ENCODE results near the gene RPRD1B. TPM values are rescaled to one million over a fixed set of nuclear protein-coding genes. Genes with fewer than 3 reads are reported as not detected.

The RPRD1B gene, protein sequence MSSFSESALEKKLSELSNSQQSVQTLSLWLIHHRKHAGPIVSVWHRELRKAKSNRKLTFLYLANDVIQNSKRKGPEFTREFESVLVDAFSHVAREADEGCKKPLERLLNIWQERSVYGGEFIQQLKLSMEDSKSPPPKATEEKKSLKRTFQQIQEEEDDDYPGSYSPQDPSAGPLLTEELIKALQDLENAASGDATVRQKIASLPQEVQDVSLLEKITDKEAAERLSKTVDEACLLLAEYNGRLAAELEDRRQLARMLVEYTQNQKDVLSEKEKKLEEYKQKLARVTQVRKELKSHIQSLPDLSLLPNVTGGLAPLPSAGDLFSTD
- total RNA-seq, result 10 to 100 TPM; 15.2 to 25.9 (median 23.6) TPM

DNA sequence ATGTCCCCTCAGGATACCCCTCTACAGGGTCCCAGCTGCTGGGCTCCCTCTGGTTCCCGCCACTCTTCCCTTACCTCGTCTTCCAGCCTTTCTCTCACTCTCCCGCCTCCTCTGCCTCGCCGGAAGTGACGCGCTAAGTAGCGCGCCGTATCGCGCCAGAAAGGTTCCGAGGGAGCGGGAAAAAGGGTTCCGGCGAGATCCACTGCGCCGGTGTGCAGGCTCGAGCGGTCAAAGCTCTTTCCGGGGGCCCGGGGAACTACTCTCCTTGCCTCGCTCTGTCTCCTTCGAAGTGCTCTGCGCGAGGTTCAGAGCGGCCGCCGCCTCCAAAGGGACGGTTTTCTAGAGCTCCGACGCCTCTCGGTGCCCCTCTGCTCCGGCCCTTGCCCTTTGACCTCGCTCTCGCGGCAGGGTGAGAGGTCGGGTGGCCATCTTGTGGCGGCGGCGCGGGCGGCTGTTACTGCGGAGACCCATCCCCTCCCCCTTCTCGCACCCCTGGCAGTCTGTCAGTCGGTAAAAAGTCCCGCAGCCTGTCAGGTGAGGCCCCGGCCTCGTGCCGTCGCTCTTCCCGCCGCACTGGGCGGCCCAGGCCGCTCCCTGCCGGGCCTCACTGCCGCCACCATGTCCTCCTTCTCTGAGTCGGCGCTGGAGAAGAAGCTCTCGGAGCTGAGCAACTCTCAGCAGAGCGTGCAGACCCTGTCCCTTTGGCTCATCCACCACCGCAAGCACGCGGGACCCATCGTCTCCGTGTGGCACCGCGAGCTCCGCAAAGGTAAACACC lies at the start of gene RPRD1B, which contains the start of gene TTI1:
Gene RPRD1B, plus strand, starts transcription at position 417 of the 778 bp plus-strand sequence. Its CDS starts 202 bp downstream, at position 619.
Gene TTI1, minus strand, starts transcription at position 127 of the 778 bp plus-strand sequence. CDS start 19,640 bp downstream, outside the sequence.
- no peaks in the 10 kb centered on the region for H3K27me3 ChIP-seq
- H3K4me3 ChIP-seq, result peak within 1 kb of the TSS; percentile 76 to 96 (median 92)
- H3K27ac ChIP-seq, result peak within 1 kb of the TSS; percentile 93 to 99 (median 98)
- TF ChIP-seq, protein P1, sequence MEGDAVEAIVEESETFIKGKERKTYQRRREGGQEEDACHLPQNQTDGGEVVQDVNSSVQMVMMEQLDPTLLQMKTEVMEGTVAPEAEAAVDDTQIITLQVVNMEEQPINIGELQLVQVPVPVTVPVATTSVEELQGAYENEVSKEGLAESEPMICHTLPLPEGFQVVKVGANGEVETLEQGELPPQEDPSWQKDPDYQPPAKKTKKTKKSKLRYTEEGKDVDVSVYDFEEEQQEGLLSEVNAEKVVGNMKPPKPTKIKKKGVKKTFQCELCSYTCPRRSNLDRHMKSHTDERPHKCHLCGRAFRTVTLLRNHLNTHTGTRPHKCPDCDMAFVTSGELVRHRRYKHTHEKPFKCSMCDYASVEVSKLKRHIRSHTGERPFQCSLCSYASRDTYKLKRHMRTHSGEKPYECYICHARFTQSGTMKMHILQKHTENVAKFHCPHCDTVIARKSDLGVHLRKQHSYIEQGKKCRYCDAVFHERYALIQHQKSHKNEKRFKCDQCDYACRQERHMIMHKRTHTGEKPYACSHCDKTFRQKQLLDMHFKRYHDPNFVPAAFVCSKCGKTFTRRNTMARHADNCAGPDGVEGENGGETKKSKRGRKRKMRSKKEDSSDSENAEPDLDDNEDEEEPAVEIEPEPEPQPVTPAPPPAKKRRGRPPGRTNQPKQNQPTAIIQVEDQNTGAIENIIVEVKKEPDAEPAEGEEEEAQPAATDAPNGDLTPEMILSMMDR (IDR thresholded peaks at IDR 0.05), result peak in 3 of 6 experiments; percentile 3 to 13 (median 6)
- TF ChIP-seq POLR2A (IDR thresholded peaks at IDR 0.05), result peak in 3 of 4 donors; percentile 58 to 61 (median 59)
- WGBS, 2 donors, result 0% methylated on average over 6 to 7 of the region's 69 CpGs
- H3K36me3 ChIP-seq, result peaks cover 0 to 13% (median 0%) of the 10 kb centered on the region in 3 donors
- intact Hi-C loops (cut with DNase I), result no loop called here
- no peaks in the 10 kb centered on the region for H3K9me3 ChIP-seq
- peak; percentile 31 for DNase-seq
- H3K4me1 ChIP-seq, result peaks cover 21 to 66% (median 40%) of the 10 kb centered on the region in 3 donors

DNA sequence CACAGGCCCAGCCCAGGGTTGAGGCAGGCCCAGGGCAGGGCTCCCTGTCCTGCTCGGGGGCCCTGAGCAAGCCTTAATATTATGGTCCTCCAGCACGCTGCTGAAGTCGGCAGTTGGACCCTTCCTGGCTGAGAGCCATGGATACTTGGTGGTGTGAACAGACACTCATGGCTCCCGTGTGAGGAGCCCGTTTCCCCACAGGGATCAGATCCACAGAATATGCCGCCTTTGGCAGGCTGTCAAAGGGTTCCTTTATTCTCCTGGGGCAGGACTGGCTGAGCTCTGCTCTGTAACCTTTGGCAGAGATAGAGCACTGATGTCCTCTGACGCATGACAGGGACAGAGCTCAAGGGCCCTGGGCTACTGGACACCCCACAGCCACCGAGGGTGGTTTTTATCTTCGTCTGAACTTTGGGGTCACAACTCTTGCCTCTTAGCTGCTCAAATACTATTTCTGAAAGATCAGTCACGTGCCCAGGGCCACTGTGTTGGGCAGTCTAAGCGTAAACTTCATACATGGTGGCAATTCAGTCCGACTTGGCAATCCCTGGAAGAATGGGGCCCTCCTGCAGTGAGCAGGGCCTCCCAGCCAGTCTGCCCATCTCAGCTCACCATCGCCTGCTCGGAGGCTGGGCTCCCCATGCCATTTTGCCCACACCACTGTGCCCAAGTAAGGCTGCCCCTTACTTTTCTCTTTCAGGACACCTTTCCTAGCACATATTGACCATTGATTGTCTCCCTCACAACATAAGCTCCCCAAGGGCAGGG lies 49.3 kb upstream of the RPRD1B start:
- Histone ChIP-seq H3K36me3 (peaks cover 0 to 52% (median 6%) of the 10 kb centered on the region in 3 donors), H3K4me3 (no peak overlapping the region), H3K9me3 (no peaks in the 10 kb centered on the region), H3K4me1 (peaks cover 0 to 37% (median 15%) of the 10 kb centered on the region in 3 donors), H3K27ac (no peak overlapping the region), H3K27me3 (no peaks in the 10 kb centered on the region)
- DNase-seq, result no peak
- TF ChIP-seq, protein P1 (IDR thresholded peaks at IDR 0.05), result no peak
- TF ChIP-seq POLR2A (IDR thresholded peaks at IDR 0.05), result no peak
- WGBS, 2 donors, result 79 to 80% methylated on average over 11 of the region's 14 CpGs
- intact Hi-C loops (cut with DNase I), result no loop called here

DNA sequence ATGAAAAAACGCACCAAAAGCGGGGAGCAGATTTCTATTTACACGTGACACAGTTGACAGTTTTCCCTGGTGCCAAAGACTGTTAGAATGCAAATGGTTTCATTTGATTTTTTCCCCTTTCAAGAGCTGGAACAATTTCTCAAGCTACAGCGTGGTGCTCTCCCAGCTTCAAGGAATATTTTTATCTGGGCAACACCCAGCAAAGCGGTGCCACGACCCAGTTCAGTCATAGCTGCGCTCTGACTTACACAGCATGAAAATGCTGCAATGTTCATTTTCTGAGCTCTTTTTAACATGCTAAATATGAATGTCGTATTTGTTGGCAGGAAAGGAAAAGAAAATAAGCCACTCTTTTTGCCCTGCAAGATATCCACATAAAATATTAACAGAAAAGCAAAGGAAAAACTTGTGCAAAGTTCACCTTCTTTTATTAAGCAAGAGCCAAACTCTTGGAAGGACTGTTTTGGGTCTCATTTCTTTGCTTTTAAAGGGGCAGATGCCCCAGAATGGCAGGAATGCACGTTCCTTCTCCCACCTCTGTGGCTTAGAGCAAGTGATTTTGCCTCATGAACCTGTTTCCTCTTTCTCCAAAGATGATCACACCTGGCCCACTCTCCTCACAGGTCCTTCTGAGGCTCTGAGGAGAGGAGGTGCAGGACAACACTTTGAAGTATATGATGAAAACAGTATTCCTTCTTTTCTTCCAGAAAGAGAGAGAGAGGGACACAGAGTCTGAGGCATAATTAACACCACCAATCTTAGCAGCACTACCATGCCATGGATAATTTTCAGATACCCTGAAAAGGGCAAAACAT lies 47.3 kb upstream of the RPRD1B start:
- Histone ChIP-seq H3K4me3 (no peak overlapping the region), H3K27me3 (no peaks in the 10 kb centered on the region), H3K27ac (peak overlapping the region in 3 of 4 donors; percentile 49 to 73 (median 63)), H3K9me3 (no peaks in the 10 kb centered on the region), H3K4me1 (peaks cover 0 to 55% (median 19%) of the 10 kb centered on the region in 3 donors), H3K36me3 (peaks cover 0 to 57% (median 6%) of the 10 kb centered on the region in 3 donors)
- intact Hi-C loops (cut with DNase I), result no loop called here
- no peak for DNase-seq
- WGBS, 2 donors, result 76 to 77% methylated on average over 9 of the region's 9 CpGs
- no peak for TF ChIP-seq POLR2A (IDR thresholded peaks at IDR 0.05)
- TF ChIP-seq, protein P1 (IDR thresholded peaks at IDR 0.05), result no peak

DNA sequence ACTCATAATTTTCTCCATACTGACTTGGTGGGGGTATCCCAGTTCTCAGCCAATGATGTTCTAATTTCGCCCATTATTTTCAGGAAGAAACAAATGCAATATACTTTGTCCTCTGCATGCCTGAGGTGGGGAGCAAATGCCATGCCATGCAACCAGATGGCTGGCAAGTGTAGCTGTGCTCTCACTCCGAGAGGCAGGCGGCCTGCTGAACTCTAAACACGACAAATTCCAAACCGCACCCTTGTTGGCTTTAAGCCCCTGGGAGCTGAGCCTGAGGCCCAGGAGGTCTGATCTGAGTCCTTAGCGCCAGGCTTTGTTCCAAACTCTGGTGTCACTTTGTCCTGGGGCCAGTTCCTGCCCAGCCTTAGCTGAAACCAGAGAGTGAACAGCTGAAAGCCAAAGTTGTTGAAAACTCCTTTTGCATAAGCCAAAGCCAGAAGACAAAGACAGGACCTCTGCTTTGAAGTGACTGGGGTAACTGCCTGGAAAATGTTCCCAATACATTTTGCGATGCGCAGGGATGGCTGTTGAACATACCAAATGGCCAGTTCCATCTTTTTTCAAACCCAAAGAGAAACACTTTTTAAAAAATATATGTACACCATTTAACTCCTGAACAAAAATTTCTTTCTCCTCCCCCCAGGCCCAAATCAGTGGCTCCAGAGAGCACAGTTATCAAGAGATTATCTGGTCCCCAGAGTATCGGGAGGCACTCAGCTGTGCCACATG lies 46.5 kb upstream of the RPRD1B start:
- Histone ChIP-seq H3K27me3 (no peaks in the 10 kb centered on the region), H3K4me1 (peaks cover 0 to 63% (median 26%) of the 10 kb centered on the region in 3 donors)

More for the DNA sequence above, 46.5 kb upstream of the RPRD1B start:
- H3K4me3 ChIP-seq, result no peak overlapping the region
- WGBS, 2 donors, result 46 to 49% methylated on average over 9 of the region's 9 CpGs
- peaks cover 0 to 56% (median 0%) of the 10 kb centered on the region in 3 donors for H3K36me3 ChIP-seq
- TF ChIP-seq, protein P1 (IDR thresholded peaks at IDR 0.05), result no peak
- no peak for TF ChIP-seq POLR2A (IDR thresholded peaks at IDR 0.05)
- no peak for DNase-seq
- intact Hi-C loops (cut with DNase I), result no loop called here
- H3K27ac ChIP-seq, result peak overlapping the region; percentile 14 to 73 (median 56)
- no peaks in the 10 kb centered on the region for H3K9me3 ChIP-seq

Data from esophagus squamous epithelium (tissue), 5 donors.